Measurements from ENCODE around the gene NXPE3. TPM values are rescaled to one million over a fixed set of nuclear protein-coding genes. Genes with fewer than 3 reads are reported as not detected.
A peak's percentile ranks its signal among the peaks of the same experiment; 100 is the strongest.

The NXPE3 gene
- total RNA-seq, 1 donor from 2014 or later = 13.5 TPM

DNA sequence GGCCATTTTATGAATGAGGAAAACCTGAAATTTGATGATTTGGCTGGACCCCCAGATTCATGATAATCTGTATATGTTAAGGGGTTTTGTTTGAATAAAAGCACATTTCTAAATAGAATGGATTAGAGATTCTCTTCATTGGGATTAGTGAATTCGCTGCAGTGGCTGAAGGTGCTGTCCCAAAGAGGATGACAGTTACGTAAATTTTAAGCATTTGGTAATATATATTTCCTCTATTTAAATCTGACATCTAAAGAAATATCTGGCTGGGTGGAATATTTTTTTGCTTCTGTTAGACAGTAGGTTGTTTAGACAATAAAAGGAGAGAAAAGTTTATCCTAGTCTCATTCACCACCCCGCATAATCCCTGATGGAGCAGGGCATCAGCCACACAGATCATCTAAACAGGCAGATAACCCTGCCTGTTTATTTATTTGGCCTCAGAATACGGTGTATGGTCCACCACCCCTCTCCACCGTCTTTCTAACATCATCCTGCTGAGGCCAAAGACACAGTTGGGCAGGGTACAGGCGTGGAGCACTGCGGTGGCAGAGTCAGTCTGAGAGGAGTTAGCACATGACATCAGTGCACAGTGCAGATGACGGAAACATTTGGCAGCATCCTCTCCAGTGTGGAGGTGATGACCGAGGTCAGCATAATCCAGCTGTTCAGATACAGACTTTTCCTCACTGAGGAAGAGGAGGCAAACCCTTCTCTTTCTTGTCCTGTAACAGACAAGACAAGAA lies 49.9 kb downstream of the NXPE3 start:
- peak; percentile 66 for DNase-seq (ENCODE audit: low spot score)

DNA sequence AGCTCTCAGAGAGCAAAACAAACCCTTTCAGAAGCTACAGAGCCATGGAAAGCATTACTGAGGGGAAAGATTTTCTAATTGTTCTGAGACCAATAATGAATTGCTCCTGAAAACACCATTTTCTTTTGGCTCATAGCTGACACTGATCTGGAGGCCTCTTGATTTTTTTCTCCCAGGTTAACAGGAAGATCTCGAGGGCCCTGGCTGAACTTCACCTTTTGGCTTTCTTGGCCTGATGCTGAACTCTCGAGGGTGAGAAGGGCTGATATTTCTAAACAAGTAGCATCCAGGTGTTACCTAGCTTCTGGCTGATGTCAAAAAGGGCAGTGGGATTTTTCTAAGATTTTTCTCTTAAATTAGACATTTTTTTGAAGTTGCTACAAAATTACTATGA lies 50.4 kb downstream of the NXPE3 start:
- no peak for DNase-seq (ENCODE audit: low spot score)

DNA sequence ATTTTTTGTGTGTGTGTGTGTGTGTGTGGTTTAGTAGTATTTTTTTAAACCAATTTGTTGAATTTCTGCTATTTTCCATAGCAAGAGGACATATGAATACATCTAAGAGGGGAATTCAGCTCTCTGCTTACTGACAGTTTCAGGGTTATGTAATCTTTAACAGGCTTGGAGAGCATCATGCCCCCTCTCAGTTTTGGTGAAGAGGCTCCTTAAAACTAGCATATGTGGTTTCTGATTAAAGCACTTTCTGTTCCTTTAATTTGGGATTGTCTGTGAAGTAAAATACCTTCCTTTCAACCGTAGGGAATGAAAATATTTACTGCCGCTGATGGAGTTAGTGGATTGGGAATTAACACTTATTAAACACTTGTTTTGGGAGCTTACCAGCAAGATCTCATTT lies 50.9 kb downstream of the NXPE3 start:
- DNase-seq (ENCODE audit: low spot score) = no peak

DNA sequence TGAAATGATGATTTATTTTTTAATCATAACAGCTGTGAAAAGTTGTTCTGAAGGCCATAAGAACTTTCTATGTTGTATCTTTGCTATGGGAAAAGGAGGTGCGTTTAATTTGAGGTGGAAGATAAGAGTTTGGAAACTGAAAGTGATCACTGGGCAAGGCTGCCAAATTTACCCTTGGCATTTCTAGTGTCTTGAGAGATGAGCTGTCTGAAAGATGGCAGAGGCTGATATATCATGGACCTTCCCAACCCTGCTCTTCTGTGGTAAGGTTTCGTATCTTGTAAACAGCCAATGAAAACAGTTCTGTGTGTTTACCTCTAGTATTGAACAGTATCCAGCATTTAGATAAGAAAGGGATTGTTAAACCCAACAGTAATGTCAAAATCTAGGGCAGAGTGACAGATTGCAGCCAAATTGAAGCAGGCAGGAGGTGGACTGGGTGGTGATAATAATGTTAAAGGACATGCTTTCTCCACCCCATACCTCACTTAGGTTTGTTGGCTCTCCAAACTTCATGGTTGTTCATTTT lies 54.5 kb downstream of the NXPE3 start:
- DNase-seq (ENCODE audit: low spot score) = no peak

DNA sequence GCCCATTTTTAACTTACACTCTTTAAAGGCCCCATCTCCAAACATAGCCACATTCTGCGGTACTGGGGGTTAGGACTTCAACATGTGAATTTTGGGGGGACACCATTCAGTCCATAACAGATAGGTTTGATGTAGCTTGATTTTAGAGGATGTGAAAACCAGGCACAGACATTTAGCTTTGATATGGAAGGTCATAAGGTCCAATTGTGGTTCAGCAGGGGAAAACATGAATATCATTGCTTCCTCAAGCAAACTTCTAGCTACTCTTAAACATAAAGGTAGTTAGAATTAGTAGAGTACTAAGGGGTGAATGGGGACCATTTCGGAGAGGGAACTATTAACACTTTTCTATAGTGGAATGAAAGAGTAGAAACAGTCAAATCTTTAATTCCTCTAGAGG lies 56.7 kb downstream of the NXPE3 start:
- no peak for DNase-seq (ENCODE audit: low spot score)

DNA sequence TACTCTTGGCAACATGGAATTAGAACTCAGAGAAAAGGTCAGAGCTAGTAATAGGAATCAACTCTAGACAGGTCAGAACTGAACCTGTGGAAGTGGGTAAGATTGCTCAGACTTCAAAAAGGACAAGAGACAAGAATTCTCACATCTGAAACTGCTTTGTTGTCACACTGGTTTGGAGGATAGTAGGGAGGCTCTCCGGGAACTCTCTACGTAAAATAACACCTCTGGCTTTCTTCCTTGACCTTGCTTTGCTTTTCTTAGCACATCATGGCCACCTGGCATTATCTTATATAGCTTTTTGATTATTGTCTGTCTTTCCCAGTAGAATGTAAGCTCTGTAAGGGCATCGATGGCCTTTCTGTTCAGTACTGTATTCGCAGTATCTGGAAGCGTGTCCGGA lies 57.1 kb downstream of the NXPE3 start:
- no peak for DNase-seq (ENCODE audit: low spot score)

DNA sequence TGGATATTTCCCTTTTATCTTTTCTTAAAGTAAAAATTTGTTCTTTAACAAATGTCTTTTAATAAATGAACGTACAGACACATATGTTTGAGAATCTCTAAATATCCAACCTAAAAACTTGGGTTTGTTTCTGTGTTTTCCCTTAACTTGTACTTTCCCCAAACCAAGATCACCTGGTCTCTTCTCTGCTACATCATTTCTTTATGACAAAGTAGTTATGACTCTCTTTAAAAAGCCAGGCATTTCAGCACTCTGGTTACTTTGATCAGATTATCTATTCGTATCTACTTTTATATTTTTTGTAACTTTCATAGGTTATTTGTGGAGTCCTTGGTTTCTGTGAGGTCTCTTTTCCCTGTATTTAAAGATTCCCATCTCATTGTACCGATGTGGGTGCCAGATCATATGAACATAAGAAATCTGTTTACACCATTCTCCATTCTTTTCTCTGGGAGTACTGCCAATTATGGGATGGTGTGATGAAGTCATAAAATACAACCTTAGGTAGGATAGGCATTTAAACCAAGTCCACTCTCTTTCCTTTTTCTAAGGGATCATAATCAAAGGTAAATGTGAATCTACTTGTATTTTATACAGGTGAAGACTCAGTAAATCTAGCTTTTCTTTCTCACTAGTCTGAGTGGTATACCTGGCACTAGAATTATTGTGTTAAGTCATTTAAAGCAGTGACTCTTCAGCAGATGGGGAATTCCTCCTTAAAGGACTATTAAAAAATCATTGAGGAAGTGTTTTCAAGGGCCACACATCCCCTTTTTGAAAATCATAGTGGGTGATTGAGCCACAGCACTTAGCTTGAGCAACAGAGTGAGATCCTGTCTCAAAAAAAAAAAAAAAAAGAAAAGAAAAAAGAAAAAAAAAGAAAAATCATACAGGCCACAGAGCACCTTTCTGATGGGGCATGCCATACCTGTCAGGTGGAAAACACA lies 57.9 kb downstream of the NXPE3 start:
- no peak for DNase-seq (ENCODE audit: low spot score)

DNA sequence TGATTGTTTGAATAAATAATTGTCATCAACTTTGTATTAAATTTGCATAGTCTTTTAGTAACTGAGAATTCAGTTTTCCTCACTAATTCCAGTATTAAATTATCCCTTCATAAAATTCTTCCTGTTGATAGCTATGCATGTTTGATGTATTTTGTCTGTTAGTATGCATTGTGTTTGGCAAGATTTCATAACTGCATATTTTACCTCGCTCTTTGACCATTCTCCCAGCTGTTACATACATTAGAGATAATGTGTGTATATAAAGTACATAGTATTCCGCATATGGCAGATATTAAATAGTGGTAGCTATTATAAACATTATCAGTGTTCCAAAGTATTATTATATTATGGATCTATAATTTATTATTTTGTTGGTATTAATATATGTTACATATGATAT lies 59.7 kb downstream of the NXPE3 start:
- DNase-seq (ENCODE audit: low spot score) = no peak

DNA sequence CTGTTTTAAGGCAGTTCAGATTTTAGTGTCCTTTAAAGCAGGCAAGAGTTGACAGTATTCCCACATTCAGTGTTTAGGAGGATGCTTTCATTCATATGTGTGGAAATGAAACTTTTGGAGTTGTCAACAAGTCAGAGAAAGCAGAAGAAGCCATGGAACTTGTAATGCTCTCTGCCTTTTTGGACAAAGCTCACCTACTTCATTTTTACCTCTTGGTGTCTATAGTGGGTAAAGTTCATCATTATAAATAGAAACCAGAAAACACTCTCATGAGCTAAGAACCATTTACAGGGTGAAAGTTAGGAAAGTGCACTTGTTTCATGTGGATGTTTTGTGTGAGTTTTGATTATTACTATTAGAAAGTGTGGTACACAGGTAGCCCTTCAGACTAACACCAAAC lies 61.1 kb downstream of the NXPE3 start:
- no peak for DNase-seq (ENCODE audit: low spot score)

DNA sequence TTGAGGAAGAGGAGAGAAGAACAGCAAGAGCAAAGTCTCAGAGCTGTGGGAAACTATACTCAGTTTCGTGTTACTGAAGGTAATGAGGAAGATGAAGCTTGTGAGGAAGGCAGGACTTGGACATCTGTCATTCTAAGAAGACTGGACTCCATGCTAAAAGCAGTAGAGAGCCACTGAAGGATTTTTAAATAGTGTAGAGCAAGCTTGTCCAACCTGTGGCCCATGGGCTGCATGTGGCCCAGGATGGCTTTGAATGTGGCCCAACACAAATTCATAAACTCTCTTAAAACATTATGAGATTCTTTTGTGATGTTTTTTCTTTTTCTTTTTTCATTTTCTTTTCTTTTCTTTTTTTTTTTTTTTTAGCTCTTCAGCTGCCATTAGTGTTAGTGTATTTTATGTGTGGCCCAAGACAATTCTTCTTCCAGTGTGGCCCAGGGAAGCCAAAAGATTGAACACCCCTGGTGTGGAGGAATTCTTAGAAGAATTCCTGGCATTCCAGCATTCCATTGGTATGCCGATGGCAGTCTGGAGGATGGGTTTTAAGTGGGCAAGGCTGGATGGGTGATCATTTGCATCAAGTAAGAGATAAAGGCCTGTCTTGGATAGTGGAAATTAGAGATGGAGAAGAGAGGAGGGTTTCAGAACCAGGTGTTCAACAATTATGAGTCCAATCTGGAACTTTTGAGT lies 63.4 kb downstream of the NXPE3 start:
- no peak for DNase-seq (ENCODE audit: low spot score)

DNA sequence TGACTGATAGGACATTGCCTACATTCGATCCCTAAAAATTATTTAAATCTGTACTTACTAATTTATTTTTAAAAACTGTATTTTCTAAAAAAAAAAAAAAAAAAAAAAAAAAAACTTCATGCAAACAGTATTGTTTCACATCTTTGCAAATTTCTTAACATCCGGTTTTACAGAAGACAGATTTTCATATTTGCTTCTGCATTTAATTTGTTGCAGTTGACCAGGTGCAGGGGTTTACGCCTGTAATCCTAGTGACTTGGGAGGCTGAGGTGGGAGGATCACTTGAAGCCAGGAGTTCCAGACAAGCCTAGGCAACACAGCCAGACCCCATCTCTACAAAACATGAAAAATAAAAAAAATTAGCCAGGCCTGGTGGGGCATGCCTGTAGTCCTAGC lies 63.9 kb downstream of the NXPE3 start:
- no peak for DNase-seq (ENCODE audit: low spot score)

DNA sequence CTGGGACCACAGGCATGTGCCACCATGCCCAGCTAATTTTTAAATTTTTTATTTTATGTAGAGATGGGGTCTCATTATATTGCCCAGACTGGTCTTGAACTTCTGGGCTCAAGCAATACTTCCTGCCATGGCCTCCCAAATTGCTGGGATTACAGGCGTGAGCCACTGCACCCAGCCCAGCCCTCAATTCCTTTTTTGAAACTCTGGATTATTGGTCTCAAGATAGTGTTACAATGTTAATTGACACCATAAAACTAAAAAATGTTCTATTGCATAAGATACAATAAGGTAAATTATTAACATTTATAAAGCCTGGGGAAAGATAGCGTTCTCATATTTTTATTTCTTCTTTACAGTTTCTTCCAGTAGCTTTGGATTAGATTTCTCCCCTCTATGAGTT lies 66.4 kb downstream of the NXPE3 start:
- no peak for DNase-seq (ENCODE audit: low spot score)

DNA sequence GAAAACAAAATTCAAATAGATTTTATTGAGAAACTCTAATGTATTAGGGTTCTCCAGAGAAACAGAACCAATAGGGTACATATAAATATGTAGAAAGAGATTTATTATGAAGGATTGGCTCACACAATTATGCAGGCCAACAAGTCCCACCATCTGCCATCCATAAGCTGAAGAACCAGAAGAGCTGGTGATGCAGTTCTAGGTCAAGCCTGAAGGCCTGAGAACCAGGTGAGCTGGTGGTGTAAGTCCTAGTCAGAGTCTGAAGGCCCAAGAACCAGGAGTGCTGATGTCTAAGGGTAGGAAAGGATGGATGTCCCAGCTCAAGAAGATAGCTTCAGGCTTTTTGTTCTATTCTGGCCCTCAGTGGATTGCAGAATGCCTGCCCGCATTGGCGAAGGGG lies 67.7 kb downstream of the NXPE3 start:
- DNase-seq (ENCODE audit: low spot score) = no peak

DNA sequence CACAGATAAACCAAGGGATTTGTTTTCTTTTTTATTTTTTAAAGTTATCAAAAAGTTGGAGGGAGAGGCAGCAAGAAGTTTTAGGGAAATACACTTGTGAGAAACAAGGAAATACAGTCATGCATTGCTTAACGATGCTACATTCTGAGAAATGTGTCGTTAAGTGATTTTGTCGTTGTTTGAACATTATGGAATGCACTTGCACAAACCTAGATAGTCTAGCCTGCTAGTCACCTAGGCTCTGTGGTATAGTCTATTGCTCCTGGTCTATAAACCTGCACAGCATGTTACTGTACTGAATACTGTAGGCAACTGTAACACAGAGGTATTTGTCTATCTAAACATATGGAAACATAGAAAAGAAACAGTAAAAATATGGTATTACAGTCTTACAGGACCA lies 68.3 kb downstream of the NXPE3 start:
- no peak for DNase-seq (ENCODE audit: low spot score)

DNA sequence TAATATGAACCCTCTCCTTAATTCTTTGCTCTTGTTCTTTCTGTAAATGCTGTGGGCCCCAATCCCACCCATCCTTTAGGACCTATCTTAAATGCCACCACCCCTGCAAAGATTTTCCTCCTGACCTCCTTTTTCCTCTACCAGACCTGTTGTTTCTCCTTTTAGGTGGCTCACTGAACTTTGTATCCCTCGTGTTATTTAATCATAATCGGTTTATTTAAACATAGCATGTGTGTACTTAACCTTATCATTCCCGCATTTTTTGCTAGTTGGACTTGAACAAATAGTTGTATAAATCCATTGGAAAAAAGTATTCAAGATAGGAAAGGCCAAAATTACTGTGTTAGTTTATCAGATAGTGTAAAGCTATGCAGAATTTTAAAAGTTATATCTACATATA lies 69.3 kb downstream of the NXPE3 start:
- DNase-seq (ENCODE audit: low spot score) = no peak

DNA sequence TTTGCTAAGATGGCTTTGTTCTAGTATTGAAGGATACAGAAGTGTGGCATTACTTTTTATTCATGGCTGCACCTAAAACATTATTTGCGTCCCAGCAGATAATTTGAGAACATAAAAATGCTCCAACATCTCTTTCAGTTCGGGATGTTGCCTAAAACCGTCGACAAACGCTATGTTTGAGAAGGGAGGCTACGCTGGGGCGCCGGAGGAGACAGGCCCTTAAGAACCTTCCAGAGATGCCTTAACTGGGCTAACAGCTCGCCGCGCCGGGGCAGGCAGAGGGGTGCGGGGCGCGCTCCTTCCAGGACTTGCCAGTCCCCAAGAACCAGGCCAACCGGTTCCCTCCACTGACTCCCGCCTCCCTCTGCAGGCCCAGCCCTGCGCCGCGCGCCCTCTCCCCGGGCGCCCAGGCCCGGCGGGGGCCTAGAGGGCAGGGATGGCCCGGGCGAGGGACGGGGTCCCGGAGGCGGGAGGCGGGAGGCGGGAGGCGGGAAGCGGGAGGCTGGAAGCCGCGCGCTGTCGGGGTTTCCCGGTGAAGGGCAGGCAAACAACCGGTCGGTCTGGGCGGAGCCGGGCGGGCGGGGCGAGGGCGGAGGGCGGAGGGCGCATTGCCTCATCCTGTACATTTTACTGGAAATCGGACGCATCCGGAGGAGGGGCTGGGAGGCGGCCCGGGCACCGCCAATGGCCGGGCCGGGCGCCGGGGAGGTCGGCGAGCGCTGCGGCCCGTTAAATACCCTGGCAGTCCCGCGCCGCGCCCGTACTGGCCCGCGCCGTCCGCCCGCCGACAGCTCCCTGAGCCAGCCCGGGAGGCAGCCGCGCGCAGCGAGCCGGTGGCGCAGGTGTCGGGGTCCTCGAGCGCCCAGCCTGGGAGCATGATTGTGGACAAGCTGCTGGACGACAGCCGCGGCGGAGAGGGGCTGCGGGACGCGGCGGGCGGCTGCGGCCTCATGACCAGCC lies 70.0 kb downstream of the NXPE3 start, which contains the start of gene NFKBIZ:
Gene NFKBIZ (plus strand): TSS at position 761 of the 960 bp plus-strand sequence. CDS start 115 bp downstream, at position 876.
- peak; percentile 97 for DNase-seq (ENCODE audit: low spot score)

DNA sequence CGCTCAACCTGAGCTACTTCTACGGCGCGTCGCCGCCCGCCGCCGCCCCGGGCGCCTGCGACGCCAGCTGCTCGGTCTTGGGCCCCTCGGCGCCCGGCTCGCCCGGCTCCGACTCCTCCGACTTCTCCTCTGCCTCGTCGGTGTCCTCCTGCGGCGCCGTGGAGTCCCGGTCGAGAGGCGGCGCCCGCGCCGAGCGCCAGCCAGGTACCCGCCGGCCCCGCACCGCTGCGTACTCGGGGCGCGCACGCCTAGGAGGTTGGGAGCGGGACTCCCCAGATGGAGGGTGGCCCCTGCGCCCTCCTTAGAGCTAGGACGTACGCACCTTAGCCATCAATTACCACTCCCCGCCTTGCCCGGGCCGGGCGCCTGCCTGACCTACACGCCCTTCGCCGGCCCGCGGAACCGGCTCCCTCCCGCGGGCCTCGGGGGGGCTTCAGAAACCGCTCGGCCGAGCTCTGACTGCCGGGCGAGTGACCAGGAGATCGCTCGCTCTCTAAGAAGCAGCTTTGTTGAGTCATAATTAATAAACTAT lies 70.8 kb downstream of the NXPE3 start:
- DNase-seq (ENCODE audit: low spot score) = peak; percentile 45

DNA sequence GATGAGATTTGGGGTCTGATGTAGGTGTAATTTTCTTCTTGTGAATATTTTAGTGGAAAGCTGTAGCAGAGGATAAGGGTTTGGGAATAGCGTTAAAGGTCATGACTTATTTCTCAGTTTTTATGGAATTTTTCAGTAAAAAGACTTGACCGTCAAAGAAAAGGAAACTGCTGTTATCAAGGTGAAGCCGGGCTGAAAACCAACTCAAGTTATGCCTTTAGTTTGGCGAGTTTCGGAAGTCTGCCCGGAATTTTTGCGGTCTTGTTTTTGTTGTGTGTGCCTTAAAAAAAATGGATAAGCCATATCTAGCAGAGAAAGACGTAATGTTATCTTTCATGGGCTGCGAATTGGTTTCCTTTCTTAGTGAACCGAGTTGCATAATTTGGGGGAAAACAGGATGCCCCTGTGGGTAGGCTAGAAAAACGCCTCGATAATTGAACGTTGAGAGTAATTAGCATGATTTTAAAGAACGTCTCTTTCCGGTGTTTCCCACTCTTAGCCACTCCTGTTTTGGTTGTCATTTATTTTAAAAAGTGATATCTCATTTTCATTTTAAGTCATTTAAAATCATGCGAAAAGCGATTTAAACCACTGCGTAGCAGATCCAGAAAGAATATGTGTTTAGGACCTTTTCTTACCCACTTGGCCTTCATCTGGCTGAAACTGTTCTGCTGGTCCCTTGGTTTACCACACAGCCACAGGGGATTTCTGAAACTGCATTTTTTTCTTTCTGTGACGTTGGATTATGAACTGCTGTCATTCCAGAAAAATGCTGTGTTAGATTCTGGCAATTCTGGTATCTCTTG lies 71.4 kb downstream of the NXPE3 start:
- DNase-seq (ENCODE audit: low spot score) = peak; percentile 78

DNA sequence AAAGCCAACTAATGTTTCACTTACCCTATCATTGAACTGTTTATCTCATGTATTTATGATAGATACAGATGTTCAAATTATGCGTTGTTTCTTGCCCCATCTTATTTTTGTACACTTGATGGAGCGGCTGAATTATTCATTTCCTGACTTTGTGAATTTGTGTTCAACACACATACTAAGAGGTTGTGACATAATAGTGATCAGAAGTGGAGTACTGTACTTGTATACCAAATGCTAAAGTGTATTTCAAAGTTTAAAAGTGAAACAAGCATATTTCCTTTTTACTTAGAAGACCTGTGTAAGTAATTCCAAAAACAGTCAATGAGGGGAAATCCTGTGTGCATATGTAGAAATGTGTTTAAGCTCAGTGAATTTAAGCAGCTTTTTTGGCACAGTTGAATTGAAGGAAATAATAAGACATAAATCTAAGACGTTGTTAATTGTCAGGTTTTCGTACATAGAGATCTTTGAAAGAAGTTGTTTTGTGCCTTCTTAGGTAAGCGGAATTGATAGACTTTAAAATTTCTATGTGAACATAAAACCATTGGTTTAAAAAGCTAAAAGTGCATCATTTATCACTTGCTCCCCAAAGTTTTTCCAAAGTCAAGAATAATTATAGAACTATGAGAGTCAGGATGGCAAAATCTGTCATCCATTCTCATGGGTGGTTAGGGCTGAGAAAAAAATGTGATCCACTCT lies 72.2 kb downstream of the NXPE3 start:
- peak; percentile 45 for DNase-seq (ENCODE audit: low spot score)

All from umbilical cord (tissue), 2 donors.